Renal pelvis (tissue), 4 donors: ENCODE results near the gene SMAP1. TPM values are rescaled to one million over a fixed set of nuclear protein-coding genes. Genes with fewer than 3 reads are reported as not detected.
"Not testable (repeated sequence)": the region's sequence is repeated elsewhere in the genome, so short reads cannot be mapped to it uniquely, and the experiment has no call there.

ENCODE experiments used
- DNase-seq: peaks from one replicate; pipeline ENCODE4 v3.0.0-alpha.2; 2013
- polyA plus RNA-seq, 3 donors: library from polyadenylated mRNA; unstranded; fragments of 120-200 nt; gene quantifications; one replicate each; pipeline ENCODE4 v1.2.1, GENCODE V29; 2013; ENCODE audit not compliant: insufficient read length in 3 of 3

The SMAP1 gene
- polyA plus RNA-seq, 3 donors = 25.8 to 28.9 (median 27.2) TPM

GRCh38 chr6:70734979-70735378, 67.3 kb downstream of the SMAP1 start:
- DNase-seq = no peak

GRCh38 chr6:70735513-70735912, 67.8 kb downstream of the SMAP1 start:
- DNase-seq = no peak

- DNase-seq = no peak
These were observed 70.3 kb downstream of the SMAP1 start for GRCh38 chr6:70738028-70738427.

DNA sequence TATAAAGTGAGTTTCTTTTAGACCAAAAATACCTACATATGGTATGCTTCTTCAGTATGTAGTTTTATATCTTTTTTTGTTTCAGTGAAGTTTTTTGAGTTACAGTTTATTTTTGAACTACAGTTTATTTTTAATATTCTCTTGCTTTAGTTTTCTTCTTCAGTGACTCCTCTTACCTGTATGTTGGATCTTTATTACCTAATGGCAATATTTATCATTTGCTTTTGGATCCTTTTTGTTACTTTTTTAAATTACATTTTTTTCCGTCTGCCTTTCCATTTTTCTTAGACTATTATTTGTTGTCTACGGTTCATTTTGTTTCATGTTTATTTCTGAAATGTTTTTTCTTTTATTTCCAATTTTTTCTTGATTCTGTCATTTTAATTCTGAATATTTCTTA, 71.9 kb downstream of the SMAP1 start:
- DNase-seq = no peak

DNA sequence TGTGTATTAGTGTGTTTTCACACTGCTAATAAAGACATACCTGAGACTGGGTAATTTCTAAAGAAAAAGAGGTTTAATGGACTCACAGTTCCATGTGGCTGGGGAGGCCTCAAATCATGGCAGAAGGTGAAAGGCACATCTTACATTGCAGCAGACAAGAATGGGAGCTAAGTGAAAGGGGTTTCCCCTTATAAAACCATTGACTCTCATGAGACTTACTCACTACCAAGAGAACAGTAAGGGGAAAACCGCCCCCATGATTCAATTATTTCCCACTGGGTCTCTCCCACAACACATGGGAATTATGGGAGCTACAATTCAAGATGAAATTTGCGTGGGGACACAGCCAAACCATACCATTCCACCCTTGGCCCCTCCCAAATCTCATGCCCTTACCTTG, 73.1 kb downstream of the SMAP1 start:
- not testable (repeated sequence) for DNase-seq

DNA sequence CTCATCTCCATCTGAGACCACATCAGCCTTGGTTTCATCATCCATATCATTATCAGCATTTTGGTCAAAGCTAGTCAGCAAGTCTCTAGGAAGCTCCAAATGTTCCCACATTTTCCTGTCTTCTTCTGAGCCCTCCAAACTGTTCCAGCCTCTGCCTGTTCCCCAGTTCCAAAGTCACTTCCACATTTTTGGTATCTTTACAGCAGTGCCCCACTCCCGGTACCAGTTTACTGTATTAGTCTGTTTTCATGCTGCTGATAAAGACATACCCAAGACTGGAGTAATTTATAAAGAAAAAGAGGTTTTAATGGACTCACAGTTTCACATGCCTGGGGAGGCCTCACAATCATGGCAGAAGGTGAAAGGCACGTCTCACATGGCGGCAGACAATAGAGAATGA, 74.8 kb downstream of the SMAP1 start:
- DNase-seq = not testable (repeated sequence)

- no peak for DNase-seq
These were observed 86.2 kb downstream of the SMAP1 start for GRCh38 chr6:70753870-70754380.

- DNase-seq = no peak
These were observed 91.2 kb downstream of the SMAP1 start for GRCh38 chr6:70758883-70759282.

DNA sequence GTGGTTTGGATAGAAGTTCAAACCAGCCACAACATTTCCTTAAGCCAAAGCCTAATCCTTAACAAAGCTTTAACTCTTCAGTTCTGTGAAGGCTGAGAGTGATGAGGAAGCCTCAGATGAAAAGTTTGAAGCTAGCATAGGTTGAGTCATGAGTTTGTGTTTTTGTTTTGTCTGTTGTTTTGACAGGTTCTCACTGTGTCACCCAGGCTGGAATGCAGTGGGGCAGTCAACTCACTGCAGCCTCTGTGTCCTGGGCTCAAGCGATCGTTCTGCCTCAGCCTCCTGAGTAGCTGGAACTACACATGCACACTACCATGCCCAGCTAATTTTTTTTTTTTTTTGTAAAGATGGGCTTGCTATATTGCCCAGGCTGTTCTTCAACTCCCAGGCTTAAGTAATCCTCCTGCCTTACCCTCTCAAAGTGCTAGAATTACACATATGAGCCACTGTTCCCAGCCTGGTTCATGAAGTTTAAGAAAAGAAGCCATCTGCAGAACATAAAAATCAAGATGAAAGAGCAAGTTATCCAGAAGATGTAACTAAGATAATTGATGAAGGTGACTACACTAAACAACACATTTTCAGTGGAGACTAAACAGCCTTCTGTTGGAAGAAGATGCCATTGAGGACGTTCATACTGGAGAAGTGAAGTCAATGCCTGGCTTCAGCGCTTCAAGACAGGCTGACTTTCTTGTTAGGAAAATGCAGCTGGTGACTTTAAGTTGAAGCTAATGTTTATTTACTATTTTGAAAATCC, 96.2 kb downstream of the SMAP1 start:
- DNase-seq = no peak

GRCh38 chr6:70764706-70765105, 97.0 kb downstream of the SMAP1 start:
- no peak for DNase-seq

- DNase-seq = not testable (repeated sequence)
These were observed 103.7 kb downstream of the SMAP1 start for GRCh38 chr6:70771351-70771750.

DNA sequence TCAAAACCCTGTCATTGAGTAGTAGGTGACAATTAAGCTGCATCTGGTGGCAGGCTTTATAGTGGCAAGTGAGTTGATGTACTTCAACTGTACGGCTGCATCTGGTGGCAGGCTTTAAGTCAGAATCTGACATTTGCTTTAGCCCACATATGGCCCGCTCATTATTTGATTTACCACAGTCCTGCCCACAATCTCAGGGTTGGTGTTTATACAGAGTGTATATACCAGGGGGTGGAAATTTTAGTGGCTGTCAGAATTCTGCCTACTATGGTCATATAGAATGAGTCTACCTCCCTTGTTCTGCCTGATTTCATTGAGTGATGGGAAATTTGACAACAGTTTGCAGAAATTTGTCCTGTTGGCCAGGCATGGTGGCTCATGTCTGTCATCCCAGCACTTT, 112.3 kb downstream of the SMAP1 start:
- DNase-seq = no peak

DNA sequence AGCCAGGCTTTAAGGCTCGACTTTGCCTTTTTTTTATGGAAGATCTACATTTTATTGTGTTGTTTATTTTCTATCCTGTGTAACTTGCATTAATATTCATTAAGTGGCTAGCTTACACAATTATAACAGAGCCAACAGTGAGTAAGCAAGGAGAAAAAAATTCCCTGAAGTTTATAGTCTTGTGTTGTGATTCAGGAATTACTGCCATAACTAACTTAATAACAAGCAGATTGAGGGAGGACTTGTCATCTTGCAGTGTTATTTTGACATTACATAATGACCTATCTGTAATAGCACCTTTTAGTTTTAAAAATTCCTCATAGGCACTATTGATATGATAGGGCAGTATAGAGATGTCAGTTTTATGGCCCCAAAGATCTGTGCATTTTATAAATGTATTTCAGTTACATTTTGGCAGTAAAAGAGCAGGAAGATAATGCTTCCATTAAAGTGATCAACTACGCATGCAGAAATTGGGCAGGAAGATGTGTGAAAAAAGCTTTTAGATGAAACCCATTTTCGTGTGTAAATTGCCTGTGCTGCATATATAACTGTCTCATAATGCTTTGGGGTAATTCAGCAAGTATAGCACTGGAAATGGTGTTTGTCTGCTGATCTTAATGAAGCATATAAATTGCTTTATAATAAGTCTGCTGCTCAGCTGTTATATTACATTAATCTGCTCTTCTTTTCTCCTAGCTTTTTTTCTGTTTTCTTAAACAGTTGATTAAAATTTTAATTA, 123.0 kb downstream of the SMAP1 start:
- no peak for DNase-seq

GRCh38 chr6:70797625-70798024, 129.9 kb downstream of the SMAP1 start:
- DNase-seq = no peak

DNA sequence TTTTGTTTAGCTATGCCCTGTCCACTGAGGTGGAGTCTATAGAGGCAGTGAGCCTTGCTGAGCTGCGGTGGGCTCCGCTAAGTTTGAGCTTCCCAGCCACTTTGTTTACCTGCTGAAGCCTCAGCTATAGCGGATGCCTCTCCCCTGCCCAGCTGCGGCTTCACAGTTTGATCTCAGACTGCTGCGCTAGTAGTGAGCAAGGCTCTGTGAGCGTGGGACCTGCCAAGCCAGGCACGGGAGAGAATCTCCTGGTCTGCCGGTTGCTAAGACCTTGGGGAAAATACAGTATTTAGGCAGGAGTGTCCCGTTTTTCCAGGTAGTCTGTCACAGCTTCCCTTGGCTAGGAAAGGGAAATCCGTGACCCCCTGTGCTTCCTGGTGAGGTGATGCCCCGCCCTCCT, 138.4 kb downstream of the SMAP1 start:
- DNase-seq = no peak

- no peak for DNase-seq
These were observed 144.1 kb downstream of the SMAP1 start for GRCh38 chr6:70811788-70812187.

DNA sequence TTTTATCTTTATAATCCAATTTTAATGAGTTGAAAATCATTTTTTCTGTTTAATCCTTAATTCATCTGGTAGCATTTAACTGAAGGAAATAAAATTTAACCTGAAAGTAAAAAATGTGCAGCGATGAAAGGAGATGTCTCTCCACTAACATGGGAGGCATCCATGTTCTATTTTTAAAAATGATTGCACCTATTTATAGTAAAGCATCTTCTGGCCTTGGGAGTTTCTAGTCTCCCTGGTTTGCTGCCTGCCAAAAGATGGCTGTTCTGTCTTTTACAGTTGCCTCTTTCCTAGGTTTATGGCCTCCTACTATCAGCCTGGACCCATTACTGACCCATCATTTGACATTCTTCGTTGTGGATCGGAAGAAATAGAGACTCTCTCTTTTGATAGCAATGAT, 146.2 kb downstream of the SMAP1 start:
- DNase-seq = no peak

- DNase-seq = no peak
These were observed 152.0 kb downstream of the SMAP1 start for GRCh38 chr6:70819646-70820045.

DNA sequence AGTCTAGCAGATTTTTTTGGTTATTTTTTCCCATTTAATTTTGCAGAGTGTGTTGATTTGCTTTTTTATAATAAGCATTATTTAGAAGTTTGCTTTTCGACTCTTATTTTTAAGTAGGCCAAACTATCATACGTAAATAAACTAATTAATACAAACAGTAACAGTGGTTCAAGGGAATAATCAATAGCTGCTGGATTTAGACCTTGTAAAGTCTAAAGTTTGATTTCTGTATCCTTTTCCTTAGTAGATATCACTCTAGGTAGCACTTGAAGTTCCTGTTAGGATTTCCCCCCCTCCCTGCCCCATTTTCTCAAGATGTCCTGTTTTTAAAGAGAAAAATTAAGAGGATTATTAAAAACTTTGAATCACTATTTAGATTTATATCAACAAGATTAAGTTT, 153.1 kb downstream of the SMAP1 start:
- no peak for DNase-seq

GRCh38 chr6:70821751-70822150, 154.1 kb downstream of the SMAP1 start:
- no peak for DNase-seq

DNA sequence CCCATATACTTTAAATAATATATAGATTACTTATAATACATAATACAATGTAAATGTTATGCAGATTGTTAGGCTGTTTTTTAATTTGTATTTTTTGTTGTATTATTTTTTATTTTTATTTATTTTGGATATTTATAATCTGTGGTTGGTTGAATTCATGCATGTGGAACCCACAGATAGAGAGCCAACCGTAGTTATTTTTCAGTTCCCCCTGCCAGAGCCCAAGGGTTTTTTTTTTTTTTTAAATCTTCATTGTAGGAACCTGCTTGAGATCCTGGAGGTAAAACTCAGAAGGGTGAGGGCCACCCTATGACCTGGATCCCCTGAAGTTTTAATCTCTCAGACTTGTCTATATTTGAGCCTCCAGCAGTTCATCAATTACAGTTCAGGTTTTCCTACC, 156.0 kb downstream of the SMAP1 start:
- DNase-seq = no peak

DNA sequence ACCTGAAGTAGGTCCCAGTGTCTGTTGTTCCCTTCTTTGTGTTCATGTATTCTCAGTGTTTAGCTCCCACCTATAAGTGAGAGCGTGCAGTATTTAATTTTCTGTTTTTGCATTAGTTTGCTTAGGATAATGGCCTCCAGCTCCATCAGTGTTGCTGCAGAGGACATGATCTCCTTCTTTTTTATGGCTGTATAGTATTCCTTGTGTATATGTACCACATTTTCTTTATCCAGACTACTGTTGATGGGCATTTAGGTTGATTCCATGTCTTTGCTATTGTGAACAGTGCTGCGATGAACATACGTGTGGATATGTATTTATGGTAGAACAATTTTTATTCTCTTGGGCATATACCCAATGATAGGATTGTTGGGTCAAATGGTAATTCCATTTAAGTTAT, 163.7 kb downstream of the SMAP1 start:
- DNase-seq = no peak

DNA sequence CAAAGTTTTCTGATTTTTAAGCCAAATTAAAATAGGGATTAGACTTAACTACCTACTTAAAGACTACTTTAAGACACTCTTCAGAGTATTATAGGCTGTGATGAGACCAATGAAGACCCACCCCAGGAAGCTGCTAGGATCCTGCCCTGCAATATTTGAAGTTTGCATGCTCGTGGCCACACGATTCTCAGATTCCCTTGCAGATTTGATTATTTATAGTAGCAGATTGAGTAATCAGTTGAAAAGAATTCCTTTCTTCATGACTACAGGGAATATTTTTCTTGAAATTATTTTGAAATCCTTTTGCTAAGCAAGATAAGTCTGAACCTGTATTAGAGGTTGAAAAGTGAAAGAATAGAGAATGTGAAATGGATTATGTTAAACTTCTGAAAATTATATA, 166.8 kb downstream of the SMAP1 start:
- no peak for DNase-seq
